Lung (tissue), 12 donors: ENCODE results near the gene RBP5. TPM values are rescaled to one million over a fixed set of nuclear protein-coding genes. Genes with fewer than 3 reads are reported as not detected.

ENCODE experiments used
- ATAC-seq: fragments of 200-7000 bp; cut with Tn5 transposase; one replicate; pipeline ENCODE4 v1.9.1; 2020; ENCODE audit warnings: moderate number of reproducible peaks; ENCODE audit not compliant: insufficient read depth, low FRiP score
- DNase-seq, 3 donors: peaks; one replicate each; pipeline ENCODE4 v3.0.0-alpha.2; 2013 to 2017
- H3K27ac ChIP-seq, 2 donors: one replicate each; pipeline ENCODE4 v1.5.1; 2013; ENCODE audit warnings: mild to moderate bottlenecking in 2 of 2, moderate library complexity in 2 of 2, control low read depth in 1 of 2, inconsistent platforms in 1 of 2, low read depth in 1 of 2, low read length in 1 of 2
- H3K27me3 ChIP-seq, 3 donors: one replicate each; pipeline ENCODE4 v1.5.1; 2013; ENCODE audit warnings: low read length in 2 of 3; ENCODE audit not compliant: control insufficient read depth in 3 of 3, insufficient read depth in 3 of 3
- H3K36me3 ChIP-seq, 4 donors: one replicate each; pipeline ENCODE4 v1.5.1; 2013; ENCODE audit warnings: low read length in 4 of 4, mild to moderate bottlenecking in 1 of 4, moderate library complexity in 1 of 4; ENCODE audit not compliant: control insufficient read depth in 4 of 4, insufficient read depth in 4 of 4
- H3K4me1 ChIP-seq, 5 donors: one replicate each; pipeline ENCODE4 v1.5.1; 2013; ENCODE audit warnings: low read length in 5 of 5, mild to moderate bottlenecking in 2 of 5, moderate library complexity in 1 of 5; ENCODE audit not compliant: control insufficient read depth in 5 of 5, insufficient read depth in 5 of 5
- H3K4me3 ChIP-seq: one replicate; pipeline ENCODE4 v1.5.1; 2013; ENCODE audit warnings: mild to moderate bottlenecking, control low read depth, moderate library complexity
- H3K9ac ChIP-seq, 2 donors: one replicate each; pipeline ENCODE4 v1.5.1; 2013; ENCODE audit warnings: low read length in 2 of 2, control low read depth in 1 of 2; ENCODE audit not compliant: insufficient read depth in 1 of 2
- H3K9me3 ChIP-seq, 4 donors: one replicate each; pipeline ENCODE4 v1.5.1; 2013; ENCODE audit warnings: low read length in 3 of 4, mild to moderate bottlenecking in 1 of 4, moderate library complexity in 1 of 4; ENCODE audit not compliant: control insufficient read depth in 4 of 4, insufficient read depth in 3 of 4
- WGBS, 2 donors: extraction: QIAGEN DNeasy Blood & Tissue Kit; methylation state at CpG; one replicate each; pipeline ENCODE4 v1.1.7; 2013; 5-methylcytosine and 5-hydroxymethylcytosine counted together
- polyA plus RNA-seq, 2 donors: library from polyadenylated mRNA; stranded (reverse); fragments of 200-250 nt; gene quantifications; one replicate each; pipeline ENCODE4 v1.2.1, GENCODE V29; 2013
- total RNA-seq, 2 donors: library from RNA; depleted of rRNA in 1 of 2; stranded (reverse); fragments of >200 nt in 1 of 2; gene quantifications; one replicate each; pipeline ENCODE4 v1.2.1, GENCODE V29; 2014 to 2021
- TF ChIP-seq, protein P1 (sequence below): IDR thresholded peaks from 2 replicates; pipeline ENCODE4 v1.5.1; 2012; ENCODE audit warnings: mild to moderate bottlenecking; ENCODE audit errors: control extremely low read depth, extremely low read depth
- donor health status: control.
- donor health status: control.
- donor health status: Bipolar disorder and iron deficiency.
- donor health status: healthy.
- donor health status: DM: yes; HTN: yes; CAD: no.

Gene RBP5
- total and polyA plus RNA-seq, 4 donors, result 1.9 to 3.3 (median 2.4) TPM

DNA sequence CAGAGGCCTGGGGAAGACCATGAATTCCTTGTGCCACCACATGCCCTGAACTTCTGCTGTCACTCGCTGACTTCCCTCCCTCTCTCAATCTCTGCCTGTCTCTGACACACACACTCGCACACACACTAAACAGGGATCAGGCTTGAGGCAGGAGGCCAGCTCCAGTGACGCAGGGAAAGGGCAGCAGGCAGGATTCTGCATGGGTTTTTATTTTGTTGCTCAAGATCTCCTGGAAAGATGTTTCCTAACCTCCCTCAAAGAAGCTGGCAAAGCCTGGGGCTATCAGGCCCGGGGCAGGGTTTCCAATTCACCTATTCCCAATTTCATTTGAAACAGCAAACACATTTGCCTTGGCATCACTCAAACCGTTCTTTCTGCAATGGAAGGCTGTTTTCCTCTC, 33.1 kb upstream of the RBP5 start:
- Histone ChIP-seq H3K27me3 (peaks cover 0 to 3% (median 0%) of the 10 kb centered on the region in 3 donors), H3K4me3 (no peak overlapping the region), H3K27ac (no peak overlapping the region), H3K36me3 (peaks cover 0 to 12% (median 0%) of the 10 kb centered on the region in 4 donors), H3K4me1 (peaks cover 0 to 3% (median 0%) of the 10 kb centered on the region in 5 donors), H3K9me3 (peaks cover 0 to 3% (median 0%) of the 10 kb centered on the region in 4 donors), H3K9ac (no peak overlapping the region)
- TF ChIP-seq, protein P1, sequence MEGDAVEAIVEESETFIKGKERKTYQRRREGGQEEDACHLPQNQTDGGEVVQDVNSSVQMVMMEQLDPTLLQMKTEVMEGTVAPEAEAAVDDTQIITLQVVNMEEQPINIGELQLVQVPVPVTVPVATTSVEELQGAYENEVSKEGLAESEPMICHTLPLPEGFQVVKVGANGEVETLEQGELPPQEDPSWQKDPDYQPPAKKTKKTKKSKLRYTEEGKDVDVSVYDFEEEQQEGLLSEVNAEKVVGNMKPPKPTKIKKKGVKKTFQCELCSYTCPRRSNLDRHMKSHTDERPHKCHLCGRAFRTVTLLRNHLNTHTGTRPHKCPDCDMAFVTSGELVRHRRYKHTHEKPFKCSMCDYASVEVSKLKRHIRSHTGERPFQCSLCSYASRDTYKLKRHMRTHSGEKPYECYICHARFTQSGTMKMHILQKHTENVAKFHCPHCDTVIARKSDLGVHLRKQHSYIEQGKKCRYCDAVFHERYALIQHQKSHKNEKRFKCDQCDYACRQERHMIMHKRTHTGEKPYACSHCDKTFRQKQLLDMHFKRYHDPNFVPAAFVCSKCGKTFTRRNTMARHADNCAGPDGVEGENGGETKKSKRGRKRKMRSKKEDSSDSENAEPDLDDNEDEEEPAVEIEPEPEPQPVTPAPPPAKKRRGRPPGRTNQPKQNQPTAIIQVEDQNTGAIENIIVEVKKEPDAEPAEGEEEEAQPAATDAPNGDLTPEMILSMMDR, result no peak
- WGBS, 2 donors, result 85 to 87% methylated on average over 5 of the region's 5 CpGs
- ATAC-seq (peak; percentile 15), DNase-seq (no peak)

DNA sequence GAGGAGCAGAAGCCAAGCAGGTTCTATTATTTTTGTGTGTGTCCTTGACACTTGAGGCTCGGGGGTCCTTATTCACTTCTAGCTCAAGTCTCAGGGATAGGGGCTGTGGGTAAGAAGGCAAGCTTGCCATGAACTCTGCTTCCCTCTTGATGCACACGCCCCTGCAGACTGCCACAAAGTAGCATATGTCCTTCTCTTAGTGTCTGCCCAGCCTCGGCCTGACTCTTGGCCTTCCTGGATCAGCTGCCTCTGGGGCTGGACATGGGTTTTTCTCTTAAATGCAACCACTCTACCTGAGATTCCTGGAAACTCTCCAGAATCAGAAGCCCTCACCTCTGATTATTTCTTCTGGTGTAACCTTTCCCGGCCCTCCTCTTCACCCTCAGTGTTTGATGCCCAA, 32.6 kb upstream of the RBP5 start:
- H3K9ac ChIP-seq, result no peak overlapping the region
- ATAC-seq, result no peak
- H3K9me3 ChIP-seq, result peaks cover 0 to 3% (median 0%) of the 10 kb centered on the region in 4 donors
- peaks cover 0 to 12% (median 0%) of the 10 kb centered on the region in 4 donors for H3K36me3 ChIP-seq
- H3K4me1 ChIP-seq, result peaks cover 0 to 7% (median 0%) of the 10 kb centered on the region in 5 donors
- TF ChIP-seq, protein P1, result no peak
- no peak overlapping the region for H3K27ac ChIP-seq
- 87 to 97% methylated on average over 4 of the region's 4 CpGs for WGBS, 2 donors
- H3K4me3 ChIP-seq, result no peak overlapping the region
- H3K27me3 ChIP-seq, result peaks cover 0 to 3% (median 0%) of the 10 kb centered on the region in 3 donors
- no peak for DNase-seq

DNA sequence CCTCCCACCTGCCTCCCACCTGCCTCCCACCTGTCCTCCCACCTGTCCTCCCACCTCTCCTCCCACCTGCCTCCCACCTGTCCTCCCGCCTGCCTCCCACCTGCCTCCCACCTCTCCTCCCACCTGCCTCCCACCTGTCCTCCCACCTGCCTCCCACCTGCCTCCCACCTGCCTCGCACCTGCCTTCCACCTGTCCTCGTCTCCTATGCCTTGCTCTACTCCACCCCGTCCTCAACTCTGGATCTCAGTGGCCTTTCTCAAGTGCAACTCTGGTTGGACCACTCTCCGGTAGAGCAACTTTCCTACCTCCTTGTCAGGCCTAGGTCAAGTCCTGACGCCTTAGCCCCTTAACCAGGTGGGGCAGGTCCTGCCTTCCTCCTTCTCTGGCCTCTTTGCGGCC, 31.5 kb upstream of the RBP5 start:
- 75 to 77% methylated on average over 7 of the region's 7 CpGs for WGBS, 2 donors
- H3K4me3 ChIP-seq, result no peak overlapping the region
- H3K9me3 ChIP-seq, result no peaks in the 10 kb centered on the region
- H3K27me3 ChIP-seq, result peaks cover 0 to 3% (median 0%) of the 10 kb centered on the region in 3 donors
- H3K36me3 ChIP-seq, result peaks cover 0 to 12% (median 0%) of the 10 kb centered on the region in 4 donors
- TF ChIP-seq, protein P1, result no peak
- H3K9ac ChIP-seq, result no peak overlapping the region
- no peak overlapping the region for H3K27ac ChIP-seq
- H3K4me1 ChIP-seq, result peaks cover 0 to 18% (median 3%) of the 10 kb centered on the region in 5 donors
- ATAC-seq (no peak), DNase-seq (no peak)
